OCI-LY3 (cell line): Measurements from ENCODE around the gene DPP6.

Experiments
- EZH2phosphoT487 ChIP-seq: fragments of 200-600 bp; shearing (Covaris generic); IDR thresholded peaks from 2 replicates; pipeline ENCODE4 v1.6.1; 2018; ENCODE audit warnings: antibody characterized with exemption, mixed run types, low read depth
- TF ChIP-seq, protein P1 (sequence below): fragments of 200-600, 300-600 bp; sonication (generic); IDR thresholded peaks from 2 replicates; pipeline ENCODE4 v1.5.1; 2014; ENCODE audit warnings: antibody characterized with exemption, low read length, low read depth

DNA sequence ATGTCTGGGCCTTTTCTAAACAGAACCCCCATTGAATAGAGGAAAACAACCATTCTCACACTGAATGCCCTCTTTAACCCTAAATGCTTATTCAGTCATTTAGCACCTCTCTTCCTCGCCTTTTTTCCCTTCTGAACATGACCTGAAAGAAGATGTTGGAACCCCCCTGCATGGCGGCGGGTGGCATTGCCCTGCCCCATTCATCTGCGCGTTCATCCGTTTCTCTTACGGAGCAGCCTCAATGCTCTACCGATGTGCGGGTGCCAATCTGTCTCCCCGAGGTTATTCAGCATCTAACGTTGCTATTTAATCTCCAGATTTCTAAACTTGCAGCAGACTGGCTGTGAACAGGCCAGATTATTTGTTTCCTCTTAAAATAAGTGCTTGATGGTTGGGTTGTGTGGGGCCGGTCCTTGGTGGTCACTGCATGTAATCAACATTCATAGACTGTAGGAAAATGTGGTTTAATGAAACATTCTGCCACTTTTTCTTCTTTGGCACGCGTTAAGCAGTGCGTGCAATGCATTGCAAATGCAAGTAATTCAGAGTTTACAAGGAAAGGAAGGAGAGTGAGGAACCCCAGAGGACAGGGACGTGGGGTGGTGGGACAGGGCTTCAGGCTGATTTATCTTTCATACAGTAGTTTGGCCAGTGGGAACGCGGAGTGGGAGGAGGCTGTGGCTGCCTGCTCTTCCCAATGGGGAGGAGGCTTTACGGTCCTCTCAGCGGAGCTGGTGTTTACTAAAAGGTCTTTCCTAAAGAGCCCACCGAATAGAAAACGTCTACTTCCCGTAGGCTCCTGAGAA is 286.7 kb downstream of the DPP6 start:
- TF ChIP-seq, protein P1, sequence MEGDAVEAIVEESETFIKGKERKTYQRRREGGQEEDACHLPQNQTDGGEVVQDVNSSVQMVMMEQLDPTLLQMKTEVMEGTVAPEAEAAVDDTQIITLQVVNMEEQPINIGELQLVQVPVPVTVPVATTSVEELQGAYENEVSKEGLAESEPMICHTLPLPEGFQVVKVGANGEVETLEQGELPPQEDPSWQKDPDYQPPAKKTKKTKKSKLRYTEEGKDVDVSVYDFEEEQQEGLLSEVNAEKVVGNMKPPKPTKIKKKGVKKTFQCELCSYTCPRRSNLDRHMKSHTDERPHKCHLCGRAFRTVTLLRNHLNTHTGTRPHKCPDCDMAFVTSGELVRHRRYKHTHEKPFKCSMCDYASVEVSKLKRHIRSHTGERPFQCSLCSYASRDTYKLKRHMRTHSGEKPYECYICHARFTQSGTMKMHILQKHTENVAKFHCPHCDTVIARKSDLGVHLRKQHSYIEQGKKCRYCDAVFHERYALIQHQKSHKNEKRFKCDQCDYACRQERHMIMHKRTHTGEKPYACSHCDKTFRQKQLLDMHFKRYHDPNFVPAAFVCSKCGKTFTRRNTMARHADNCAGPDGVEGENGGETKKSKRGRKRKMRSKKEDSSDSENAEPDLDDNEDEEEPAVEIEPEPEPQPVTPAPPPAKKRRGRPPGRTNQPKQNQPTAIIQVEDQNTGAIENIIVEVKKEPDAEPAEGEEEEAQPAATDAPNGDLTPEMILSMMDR, result no peak
- no peak for TF ChIP-seq EZH2phosphoT487
